WTC11 (cell line): Measurements from ENCODE around the gene SYT13. TPM values are rescaled to one million over a fixed set of nuclear protein-coding genes. Genes with fewer than 3 reads are reported as not detected.

ENCODE experiments used
- ATAC-seq: fragments of 200-7000 bp; cut with Tn5 transposase; 2 replicates; pipeline ENCODE4 v1.10.0; 2021; ENCODE audit warnings: mild to moderate bottlenecking, moderate library complexity
- CTCF ChIA-PET: fragments of 300-600 bp; sonication (Branson Sonifier 250); formaldehyde crosslinking; loops from one replicate; lab custom pipeline; 2021; ENCODE audit warnings: antibody characterized with exemption; lab: Charles Lee
- POLR2A ChIA-PET: fragments of 350-600 bp; sonication (Branson Sonifier 250); formaldehyde crosslinking; loops from one replicate; lab custom pipeline; 2021; ENCODE audit warnings: antibody characterized with exemption; lab: Charles Lee
- DNase-seq: peaks from one replicate; pipeline ENCODE4 v3.0.0; 2021; ENCODE audit warnings: low spot score
- H3K27ac Mint-ChIP-seq: 2 replicates; pipeline ENCODE4 v1.8.0; 2021; ENCODE audit warnings: mixed read lengths
- H3K27me3 Mint-ChIP-seq: 2 replicates; pipeline ENCODE4 v1.8.0; 2021; ENCODE audit warnings: low read depth, mild to moderate bottlenecking, moderate library complexity, mixed read lengths
- H3K36me3 Mint-ChIP-seq: 2 replicates; pipeline ENCODE4 v1.8.0; 2021; ENCODE audit warnings: mixed read lengths
- H3K4me1 Mint-ChIP-seq: 2 replicates; pipeline ENCODE4 v1.8.0; 2022; ENCODE audit warnings: mixed read lengths
- H3K4me3 Mint-ChIP-seq: 2 replicates; pipeline ENCODE4 v1.8.0; 2021; ENCODE audit warnings: mild to moderate bottlenecking, moderate library complexity, mixed read lengths
- H3K9me3 Mint-ChIP-seq: 2 replicates; pipeline ENCODE4 v1.8.0; 2021; ENCODE audit warnings: mixed read lengths
- ATF1 ChIP-seq: sonication (generic); formaldehyde crosslinking; IDR thresholded peaks from 2 replicates; pipeline ENCODE4 v1.8.1; 2023; ENCODE audit warnings: mild to moderate bottlenecking, moderate library complexity, missing genetic modification reagents
- ELF4 ChIP-seq: sonication (generic); formaldehyde crosslinking; IDR thresholded peaks from 2 replicates; pipeline ENCODE4 v1.8.1; 2022; ENCODE audit warnings: low read depth, mild to moderate bottlenecking, moderate library complexity, missing genetic modification reagents
- FOXJ3 ChIP-seq: sonication (generic); formaldehyde crosslinking; IDR thresholded peaks from 2 replicates; pipeline ENCODE4 v1.9.0; 2021; ENCODE audit warnings: missing genetic modification reagents, mild to moderate bottlenecking, borderline replicate concordance
- GRHL2 ChIP-seq: fragments of 250-450 bp; sonication (Bioruptor Pico); IDR thresholded peaks from 2 replicates; pipeline ENCODE4 v1.8.0; 2022; ENCODE audit warnings: mild to moderate bottlenecking, moderate library complexity; ENCODE audit not compliant: insufficient replicate concordance, severe bottlenecking
- GTF2I ChIP-seq: fragments of 250-450 bp; sonication (Bioruptor Pico); conservative IDR thresholded peaks from 2 replicates; pipeline ENCODE4 v1.4.0; 2021; ENCODE audit warnings: mild to moderate bottlenecking
- JAZF1 ChIP-seq: fragments of 250-450 bp; sonication (Bioruptor Pico); IDR thresholded peaks from 2 replicates; pipeline ENCODE4 v1.9.0; 2021; ENCODE audit warnings: moderate library complexity, mild to moderate bottlenecking, inconsistent platforms
- ZNF138 ChIP-seq: sonication (generic); formaldehyde crosslinking; conservative IDR thresholded peaks from 2 replicates; pipeline ENCODE4 v1.8.1; 2022; ENCODE audit warnings: mild to moderate bottlenecking, moderate library complexity, missing genetic modification reagents
- ZNF416 ChIP-seq: fragments of 250-450 bp; sonication (Bioruptor Pico); IDR thresholded peaks from 2 replicates; pipeline ENCODE4 v1.9.0; 2021; ENCODE audit warnings: mild to moderate bottlenecking, inconsistent platforms
- ZNF423 ChIP-seq: fragments of 250-450 bp; sonication (Bioruptor Pico); IDR thresholded peaks from 2 replicates; pipeline ENCODE4 v2.1.2; 2022; ENCODE audit warnings: mild to moderate bottlenecking, moderate library complexity
- ZNF671 ChIP-seq: fragments of 250-450 bp; sonication (Bioruptor Pico); IDR thresholded peaks from 2 replicates; pipeline ENCODE4 v1.8.0; 2021; ENCODE audit warnings: mild to moderate bottlenecking
- total RNA-seq: library from RNA; stranded (reverse); gene quantifications from 3 replicates; pipeline ENCODE4 v1.2.3, GENCODE V29; 2021
- TF ChIP-seq, protein P1 (sequence below): sonication (generic); formaldehyde crosslinking; IDR thresholded peaks from 2 replicates; pipeline ENCODE4 v1.8.1; 2023; ENCODE audit warnings: mild to moderate bottlenecking, missing genetic modification reagents, borderline replicate concordance
- TF ChIP-seq, protein P2 (sequence below): sonication (generic); formaldehyde crosslinking; IDR thresholded peaks from 2 replicates; pipeline ENCODE4 v1.8.0; 2022; ENCODE audit warnings: mild to moderate bottlenecking, missing genetic modification reagents
- TF ChIP-seq, protein P3 (sequence below): sonication (generic); formaldehyde crosslinking; conservative IDR thresholded peaks from 2 replicates; pipeline ENCODE4 v1.8.1; 2022; ENCODE audit warnings: mild to moderate bottlenecking, missing genetic modification reagents
- TF ChIP-seq, protein P4 (sequence below): sonication (generic); formaldehyde crosslinking; IDR thresholded peaks from 2 replicates; pipeline ENCODE4 v1.8.1; 2022; ENCODE audit warnings: low read depth, mild to moderate bottlenecking, moderate library complexity, missing genetic modification reagents, borderline replicate concordance
- TF ChIP-seq, protein P5 (sequence below): sonication (generic); formaldehyde crosslinking; IDR thresholded peaks from 2 replicates; pipeline ENCODE4 v1.8.0; 2022; ENCODE audit warnings: mild to moderate bottlenecking, missing genetic modification reagents
- TF ChIP-seq, protein P6 (sequence below): sonication (generic); formaldehyde crosslinking; IDR thresholded peaks from 2 replicates; pipeline ENCODE4 v1.8.0; 2022; ENCODE audit warnings: missing genetic modification reagents

Gene SYT13
- total RNA-seq, 1 experiment from 2014 or later = 10.8 TPM

DNA sequence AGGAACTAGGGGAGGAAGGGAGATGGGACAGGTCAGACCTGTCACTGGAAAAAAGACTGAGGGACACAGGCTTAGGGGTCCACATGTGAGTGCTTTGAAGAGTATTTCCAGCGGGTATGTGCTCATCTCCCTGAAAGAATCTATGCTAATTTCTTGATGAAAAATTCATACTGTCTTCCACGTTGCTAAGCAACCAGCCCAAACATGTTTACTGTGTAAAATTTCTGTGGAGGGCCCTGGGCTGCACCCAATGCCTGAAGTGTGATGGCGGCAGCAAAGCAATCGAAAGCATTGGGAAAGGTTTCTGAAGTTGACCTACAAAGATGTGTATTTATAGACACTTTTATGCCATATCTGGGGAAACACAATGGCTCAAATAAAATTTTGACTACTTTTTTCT is 7.4 kb downstream of the SYT13 start (continued):
- TF ChIP-seq, protein P1, sequence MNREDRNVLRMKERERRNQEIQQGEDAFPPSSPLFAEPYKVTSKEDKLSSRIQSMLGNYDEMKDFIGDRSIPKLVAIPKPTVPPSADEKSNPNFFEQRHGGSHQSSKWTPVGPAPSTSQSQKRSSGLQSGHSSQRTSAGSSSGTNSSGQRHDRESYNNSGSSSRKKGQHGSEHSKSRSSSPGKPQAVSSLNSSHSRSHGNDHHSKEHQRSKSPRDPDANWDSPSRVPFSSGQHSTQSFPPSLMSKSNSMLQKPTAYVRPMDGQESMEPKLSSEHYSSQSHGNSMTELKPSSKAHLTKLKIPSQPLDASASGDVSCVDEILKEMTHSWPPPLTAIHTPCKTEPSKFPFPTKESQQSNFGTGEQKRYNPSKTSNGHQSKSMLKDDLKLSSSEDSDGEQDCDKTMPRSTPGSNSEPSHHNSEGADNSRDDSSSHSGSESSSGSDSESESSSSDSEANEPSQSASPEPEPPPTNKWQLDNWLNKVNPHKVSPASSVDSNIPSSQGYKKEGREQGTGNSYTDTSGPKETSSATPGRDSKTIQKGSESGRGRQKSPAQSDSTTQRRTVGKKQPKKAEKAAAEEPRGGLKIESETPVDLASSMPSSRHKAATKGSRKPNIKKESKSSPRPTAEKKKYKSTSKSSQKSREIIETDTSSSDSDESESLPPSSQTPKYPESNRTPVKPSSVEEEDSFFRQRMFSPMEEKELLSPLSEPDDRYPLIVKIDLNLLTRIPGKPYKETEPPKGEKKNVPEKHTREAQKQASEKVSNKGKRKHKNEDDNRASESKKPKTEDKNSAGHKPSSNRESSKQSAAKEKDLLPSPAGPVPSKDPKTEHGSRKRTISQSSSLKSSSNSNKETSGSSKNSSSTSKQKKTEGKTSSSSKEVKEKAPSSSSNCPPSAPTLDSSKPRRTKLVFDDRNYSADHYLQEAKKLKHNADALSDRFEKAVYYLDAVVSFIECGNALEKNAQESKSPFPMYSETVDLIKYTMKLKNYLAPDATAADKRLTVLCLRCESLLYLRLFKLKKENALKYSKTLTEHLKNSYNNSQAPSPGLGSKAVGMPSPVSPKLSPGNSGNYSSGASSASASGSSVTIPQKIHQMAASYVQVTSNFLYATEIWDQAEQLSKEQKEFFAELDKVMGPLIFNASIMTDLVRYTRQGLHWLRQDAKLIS (CRISPR knock-in tag) = no peak
- TF ChIP-seq, protein P2, sequence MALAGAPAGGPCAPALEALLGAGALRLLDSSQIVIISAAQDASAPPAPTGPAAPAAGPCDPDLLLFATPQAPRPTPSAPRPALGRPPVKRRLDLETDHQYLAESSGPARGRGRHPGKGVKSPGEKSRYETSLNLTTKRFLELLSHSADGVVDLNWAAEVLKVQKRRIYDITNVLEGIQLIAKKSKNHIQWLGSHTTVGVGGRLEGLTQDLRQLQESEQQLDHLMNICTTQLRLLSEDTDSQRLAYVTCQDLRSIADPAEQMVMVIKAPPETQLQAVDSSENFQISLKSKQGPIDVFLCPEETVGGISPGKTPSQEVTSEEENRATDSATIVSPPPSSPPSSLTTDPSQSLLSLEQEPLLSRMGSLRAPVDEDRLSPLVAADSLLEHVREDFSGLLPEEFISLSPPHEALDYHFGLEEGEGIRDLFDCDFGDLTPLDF (CRISPR knock-in tag) = no peak
- TF ChIP-seq, protein P3, sequence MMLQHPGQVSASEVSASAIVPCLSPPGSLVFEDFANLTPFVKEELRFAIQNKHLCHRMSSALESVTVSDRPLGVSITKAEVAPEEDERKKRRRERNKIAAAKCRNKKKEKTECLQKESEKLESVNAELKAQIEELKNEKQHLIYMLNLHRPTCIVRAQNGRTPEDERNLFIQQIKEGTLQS (CRISPR knock-in tag) = no peak
- no peak for TF ChIP-seq ZNF423 (CRISPR knock-in tag)
- TF ChIP-seq, protein P4, sequence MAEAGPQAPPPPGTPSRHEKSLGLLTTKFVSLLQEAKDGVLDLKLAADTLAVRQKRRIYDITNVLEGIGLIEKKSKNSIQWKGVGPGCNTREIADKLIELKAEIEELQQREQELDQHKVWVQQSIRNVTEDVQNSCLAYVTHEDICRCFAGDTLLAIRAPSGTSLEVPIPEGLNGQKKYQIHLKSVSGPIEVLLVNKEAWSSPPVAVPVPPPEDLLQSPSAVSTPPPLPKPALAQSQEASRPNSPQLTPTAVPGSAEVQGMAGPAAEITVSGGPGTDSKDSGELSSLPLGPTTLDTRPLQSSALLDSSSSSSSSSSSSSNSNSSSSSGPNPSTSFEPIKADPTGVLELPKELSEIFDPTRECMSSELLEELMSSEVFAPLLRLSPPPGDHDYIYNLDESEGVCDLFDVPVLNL = no peak
- TF ChIP-seq ELF4 (CRISPR knock-in tag) = no peak
- TF ChIP-seq, all 79 proteins: peak for 0

DNA sequence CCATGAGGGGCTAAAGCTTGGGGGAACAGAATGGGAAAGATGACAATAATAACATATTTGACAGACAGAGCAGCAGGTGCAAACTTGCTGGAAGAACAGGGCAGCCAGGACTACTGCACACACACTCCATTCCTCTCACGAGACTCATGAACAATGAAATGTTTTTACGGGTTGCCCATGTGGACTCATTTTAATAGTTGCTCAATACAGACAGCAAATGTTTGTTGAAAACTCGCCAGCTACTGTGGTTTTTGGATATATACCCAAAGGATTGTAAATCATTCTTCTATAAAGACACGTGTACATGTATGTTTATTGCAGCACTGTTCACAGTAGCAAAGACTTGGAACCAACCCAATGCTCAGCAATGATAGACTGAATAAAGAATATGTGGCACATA is 10.3 kb downstream of the SYT13 start:
- DNase-seq (no peak), ATAC-seq (no peak)
- Mint-ChIP-seq H3K4me1 (peaks cover 6% of the 10 kb centered on the region), H3K27me3 (peaks cover 12% of the 10 kb centered on the region), H3K36me3 (peaks cover 13% of the 10 kb centered on the region)
- CTCF ChIA-PET = no interaction called here
- TF ChIP-seq FOXJ3 (CRISPR knock-in tag) = no peak
- TF ChIP-seq ZNF138 = no peak
- no peak for TF ChIP-seq GRHL2 (CRISPR knock-in tag)
- no peak for TF ChIP-seq ZNF671 (CRISPR knock-in tag)
- TF ChIP-seq, protein P5, sequence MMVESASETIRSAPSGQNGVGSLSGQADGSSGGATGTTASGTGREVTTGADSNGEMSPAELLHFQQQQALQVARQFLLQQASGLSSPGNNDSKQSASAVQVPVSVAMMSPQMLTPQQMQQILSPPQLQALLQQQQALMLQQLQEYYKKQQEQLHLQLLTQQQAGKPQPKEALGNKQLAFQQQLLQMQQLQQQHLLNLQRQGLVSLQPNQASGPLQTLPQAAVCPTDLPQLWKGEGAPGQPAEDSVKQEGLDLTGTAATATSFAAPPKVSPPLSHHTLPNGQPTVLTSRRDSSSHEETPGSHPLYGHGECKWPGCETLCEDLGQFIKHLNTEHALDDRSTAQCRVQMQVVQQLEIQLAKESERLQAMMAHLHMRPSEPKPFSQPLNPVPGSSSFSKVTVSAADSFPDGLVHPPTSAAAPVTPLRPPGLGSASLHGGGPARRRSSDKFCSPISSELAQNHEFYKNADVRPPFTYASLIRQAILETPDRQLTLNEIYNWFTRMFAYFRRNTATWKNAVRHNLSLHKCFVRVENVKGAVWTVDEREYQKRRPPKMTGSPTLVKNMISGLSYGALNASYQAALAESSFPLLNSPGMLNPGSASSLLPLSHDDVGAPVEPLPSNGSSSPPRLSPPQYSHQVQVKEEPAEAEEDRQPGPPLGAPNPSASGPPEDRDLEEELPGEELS = no peak
- no peak for TF ChIP-seq ATF1
- no peak for TF ChIP-seq ZNF416 (CRISPR knock-in tag)
- no peak for TF ChIP-seq ZNF423 (CRISPR knock-in tag)
- TF ChIP-seq JAZF1 = no peak
- TF ChIP-seq GTF2I = no peak
- TF ChIP-seq, protein P6, sequence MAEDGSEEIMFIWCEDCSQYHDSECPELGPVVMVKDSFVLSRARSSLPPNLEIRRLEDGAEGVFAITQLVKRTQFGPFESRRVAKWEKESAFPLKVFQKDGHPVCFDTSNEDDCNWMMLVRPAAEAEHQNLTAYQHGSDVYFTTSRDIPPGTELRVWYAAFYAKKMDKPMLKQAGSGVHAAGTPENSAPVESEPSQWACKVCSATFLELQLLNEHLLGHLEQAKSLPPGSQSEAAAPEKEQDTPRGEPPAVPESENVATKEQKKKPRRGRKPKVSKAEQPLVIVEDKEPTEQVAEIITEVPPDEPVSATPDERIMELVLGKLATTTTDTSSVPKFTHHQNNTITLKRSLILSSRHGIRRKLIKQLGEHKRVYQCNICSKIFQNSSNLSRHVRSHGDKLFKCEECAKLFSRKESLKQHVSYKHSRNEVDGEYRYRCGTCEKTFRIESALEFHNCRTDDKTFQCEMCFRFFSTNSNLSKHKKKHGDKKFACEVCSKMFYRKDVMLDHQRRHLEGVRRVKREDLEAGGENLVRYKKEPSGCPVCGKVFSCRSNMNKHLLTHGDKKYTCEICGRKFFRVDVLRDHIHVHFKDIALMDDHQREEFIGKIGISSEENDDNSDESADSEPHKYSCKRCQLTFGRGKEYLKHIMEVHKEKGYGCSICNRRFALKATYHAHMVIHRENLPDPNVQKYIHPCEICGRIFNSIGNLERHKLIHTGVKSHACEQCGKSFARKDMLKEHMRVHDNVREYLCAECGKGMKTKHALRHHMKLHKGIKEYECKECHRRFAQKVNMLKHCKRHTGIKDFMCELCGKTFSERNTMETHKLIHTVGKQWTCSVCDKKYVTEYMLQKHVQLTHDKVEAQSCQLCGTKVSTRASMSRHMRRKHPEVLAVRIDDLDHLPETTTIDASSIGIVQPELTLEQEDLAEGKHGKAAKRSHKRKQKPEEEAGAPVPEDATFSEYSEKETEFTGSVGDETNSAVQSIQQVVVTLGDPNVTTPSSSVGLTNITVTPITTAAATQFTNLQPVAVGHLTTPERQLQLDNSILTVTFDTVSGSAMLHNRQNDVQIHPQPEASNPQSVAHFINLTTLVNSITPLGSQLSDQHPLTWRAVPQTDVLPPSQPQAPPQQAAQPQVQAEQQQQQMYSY (CRISPR knock-in tag) = no peak
- TF ChIP-seq, all 79 proteins: peak for 0
- Mint-ChIP-seq H3K9me3 (peaks cover 19% of the 10 kb centered on the region), H3K27ac (no peak overlapping the region), H3K4me3 (no peak overlapping the region)
- POLR2A ChIA-PET = no interaction called here
